Measurements from ENCODE around the gene ITGB1BP2.
"Not testable (repeated sequence)": the region's sequence is repeated elsewhere in the genome, so short reads cannot be mapped to it uniquely, and the experiment has no call there.

The ITGB1BP2 gene

DNA sequence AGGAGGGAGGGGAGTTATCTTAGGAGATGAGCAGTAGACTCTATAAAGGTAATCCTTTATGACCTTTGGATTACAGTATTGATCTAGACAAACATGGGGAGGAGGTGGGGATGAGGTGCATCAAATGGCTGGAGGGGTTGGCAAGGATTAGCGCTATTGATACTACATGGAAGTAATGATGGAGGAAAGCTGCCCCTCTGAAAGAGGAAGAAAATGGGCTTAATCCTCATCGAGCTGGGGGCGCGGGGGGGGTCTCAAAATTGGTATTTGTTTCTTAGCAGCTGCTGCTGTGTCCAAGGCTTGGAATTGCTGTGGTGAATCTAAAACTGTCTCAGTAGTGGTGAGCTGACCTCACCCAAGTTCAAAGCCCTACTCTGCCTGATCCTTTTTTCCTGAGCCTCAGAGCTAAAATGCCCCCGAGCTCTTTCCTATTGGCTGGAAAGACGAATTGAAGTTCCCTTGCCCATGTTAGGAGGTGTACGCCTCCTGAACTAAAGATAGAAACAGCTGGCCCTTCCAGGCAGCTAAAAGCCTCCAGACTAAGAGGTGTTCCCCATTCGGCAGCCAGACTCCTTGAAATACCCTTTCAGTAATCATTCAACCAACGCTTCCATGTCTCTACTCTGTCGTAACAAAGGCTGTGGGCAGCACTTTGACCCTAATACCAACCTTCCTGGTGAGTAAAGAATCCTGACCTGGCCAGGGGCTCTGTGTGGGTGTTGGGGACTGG, at the start of gene ITGB1BP2:
ITGB1BP2 (plus strand) TSS at position 556 of the 730 bp plus-strand sequence; CDS start at position 613, 57 bp downstream.
- no peak for DNase-seq

GRCh38 chrX:71252221-71252620, 49.3 kb upstream of the ITGB1BP2 start:
- no peak for DNase-seq

GRCh38 chrX:71253253-71254091, 48.1 kb upstream of the ITGB1BP2 start:
- peak; percentile 50 for DNase-seq

- DNase-seq: peak; percentile 91
Measured at GRCh38 chrX:71254092-71254963, 47.2 kb upstream of the ITGB1BP2 start, which contains the start of gene ZMYM3. Gene ZMYM3 (minus strand): TSS chrX:71254140. CDS start chrX:71253255, 885 bp downstream.

DNA sequence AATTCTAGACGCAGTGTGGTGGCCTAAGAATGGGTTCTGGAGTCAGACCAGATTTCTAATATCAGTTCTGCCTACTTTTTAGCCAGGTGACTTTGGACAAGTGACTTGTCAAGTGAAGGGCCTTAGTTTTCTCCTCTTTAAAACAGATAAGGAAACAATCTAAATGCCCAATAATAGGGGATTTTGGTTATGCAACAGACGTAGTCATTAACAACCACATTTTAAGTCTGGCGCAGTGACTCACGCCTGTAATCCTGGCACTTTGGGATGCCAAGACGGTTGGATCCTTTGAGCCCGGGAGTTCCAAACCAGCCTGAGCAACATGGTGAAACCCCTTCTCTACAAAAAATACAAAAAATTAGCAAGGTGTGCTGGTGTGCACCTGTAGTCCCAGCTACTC, 45.5 kb upstream of the ITGB1BP2 start:
- DNase-seq: no peak

DNA sequence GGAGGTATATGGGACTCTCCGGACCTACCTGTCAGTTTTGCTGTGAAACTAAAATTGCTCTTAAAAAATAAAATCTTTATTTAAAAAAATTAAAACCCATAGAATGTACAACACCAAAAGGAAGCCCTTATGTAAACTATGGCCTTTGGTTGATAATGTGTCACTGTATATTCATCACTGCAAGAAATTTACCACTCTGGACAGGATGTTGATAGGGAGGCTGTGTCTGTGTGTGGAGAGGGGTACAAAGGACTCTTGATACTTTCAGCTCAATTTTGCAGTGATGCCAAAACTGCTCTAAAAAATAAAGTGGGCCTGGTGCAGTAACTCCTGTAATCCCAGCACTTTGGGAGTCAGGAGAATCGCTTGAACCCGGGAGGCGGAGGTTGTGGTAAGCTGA, 44.7 kb upstream of the ITGB1BP2 start:
- DNase-seq: no peak

DNA sequence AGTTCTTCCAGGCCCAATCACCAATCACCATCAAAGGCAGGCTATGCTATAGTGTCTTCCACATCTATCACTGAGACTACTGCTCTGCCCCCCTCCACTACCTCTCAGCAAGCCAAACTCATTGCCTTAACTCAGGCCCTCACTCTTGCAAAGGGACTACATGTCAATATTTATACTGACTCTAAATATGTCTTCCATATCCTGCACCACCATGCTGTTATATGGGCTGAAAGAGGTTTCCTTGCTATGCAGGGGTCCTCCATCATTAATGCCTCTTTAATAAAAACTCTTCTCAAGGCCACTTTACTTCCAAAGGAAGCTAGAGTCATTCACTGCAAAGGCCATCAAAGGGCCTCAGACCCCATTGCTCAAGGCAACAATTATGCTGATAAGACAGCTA, 32.9 kb upstream of the ITGB1BP2 start:
- DNase-seq: not testable (repeated sequence)

- no peak for DNase-seq
Measured at GRCh38 chrX:71269801-71270395, 31.7 kb upstream of the ITGB1BP2 start.

- DNase-seq: not testable (repeated sequence)
Measured at GRCh38 chrX:71272313-71272712, 29.2 kb upstream of the ITGB1BP2 start.

DNA sequence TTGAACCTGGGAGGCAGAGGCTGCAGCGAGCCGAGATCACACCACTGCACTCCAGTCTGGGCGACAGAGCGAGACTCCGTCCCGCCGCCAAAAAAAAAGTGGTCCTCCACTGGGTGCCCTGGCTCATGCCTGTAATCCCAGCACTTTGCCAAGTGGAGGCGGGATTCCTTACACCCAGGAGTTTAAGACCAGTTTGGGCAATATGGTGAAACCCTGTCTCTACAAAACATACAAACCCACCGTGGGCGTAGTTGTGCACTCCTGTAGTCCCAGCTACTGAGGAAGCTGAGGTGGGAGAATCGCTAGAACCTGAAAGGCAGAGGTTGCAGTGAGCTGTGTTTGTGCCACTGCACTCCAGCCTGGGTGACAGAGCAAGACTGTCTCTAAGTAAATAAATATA, 20.2 kb upstream of the ITGB1BP2 start:
- not testable (repeated sequence) for DNase-seq

- peak; percentile 53 for DNase-seq
Measured at GRCh38 chrX:71282514-71283402, 18.8 kb upstream of the ITGB1BP2 start.

DNA sequence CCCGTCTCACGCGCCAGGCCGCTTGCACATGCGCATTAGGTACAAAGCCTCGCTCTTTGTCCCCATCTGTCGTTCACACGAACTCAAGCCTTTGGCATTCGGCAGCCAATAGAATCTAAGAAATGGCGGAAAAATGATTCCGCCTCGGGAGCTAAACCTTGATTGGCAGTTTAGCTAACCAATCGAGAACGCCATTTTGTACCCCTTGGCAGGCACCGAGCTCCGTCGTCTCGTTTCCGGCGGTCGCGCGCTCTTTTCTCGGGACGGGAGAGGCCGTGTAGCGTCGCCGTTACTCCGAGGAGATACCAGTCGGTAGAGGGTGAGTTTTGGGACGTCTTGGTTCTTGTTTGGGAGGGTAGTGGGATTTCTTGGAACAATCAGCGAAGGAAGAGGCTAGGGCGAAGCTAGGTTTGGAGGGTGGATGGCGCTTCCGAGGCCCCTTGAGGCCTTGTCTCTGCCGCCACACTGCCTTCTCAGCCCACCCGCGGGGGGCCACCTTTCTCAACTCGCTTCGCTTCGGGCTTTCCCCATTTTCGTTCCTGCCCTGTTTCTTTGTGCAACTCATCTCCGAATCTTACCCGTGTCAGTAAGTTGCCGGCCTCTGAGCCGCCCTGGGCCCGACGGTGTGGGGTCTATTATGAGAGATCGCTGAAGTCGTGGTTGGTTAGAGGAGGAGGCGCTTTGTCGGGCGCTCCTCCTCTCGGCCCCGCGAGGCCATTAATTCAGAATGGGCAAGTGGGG, 18.0 kb upstream of the ITGB1BP2 start, which contains the start of gene NONO:
NONO (plus strand) TSS at position 233 of the 741 bp plus-strand sequence. CDS start 7,003 bp downstream, outside the sequence.
- peak; percentile 99 for DNase-seq

DNA sequence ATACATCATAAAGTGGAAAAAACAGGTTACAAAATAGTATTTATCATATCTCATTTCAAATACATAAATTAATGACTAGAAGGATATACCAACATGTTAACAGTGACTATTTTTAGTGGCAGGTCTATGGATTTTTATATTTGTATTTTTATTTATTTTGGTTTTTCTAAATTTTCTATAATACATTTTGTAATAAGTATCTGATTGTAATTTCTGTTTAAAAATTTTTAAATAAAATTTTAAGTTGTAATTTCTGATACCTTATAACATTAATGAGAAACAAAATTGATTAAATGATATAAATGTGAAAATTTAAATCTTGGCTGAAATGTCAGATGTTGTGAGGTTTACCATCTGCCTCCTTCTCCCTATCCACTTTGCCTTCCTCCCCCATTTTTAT, 15.6 kb upstream of the ITGB1BP2 start:
- no peak for DNase-seq

- DNase-seq: no peak
Measured at GRCh38 chrX:71291381-71291780, 10.2 kb upstream of the ITGB1BP2 start.

GRCh38 chrX:71292669-71293365, 8.7 kb upstream of the ITGB1BP2 start:
- DNase-seq: no peak

- no peak for DNase-seq
Measured at GRCh38 chrX:71296806-71297205, 4.7 kb upstream of the ITGB1BP2 start.

DNA sequence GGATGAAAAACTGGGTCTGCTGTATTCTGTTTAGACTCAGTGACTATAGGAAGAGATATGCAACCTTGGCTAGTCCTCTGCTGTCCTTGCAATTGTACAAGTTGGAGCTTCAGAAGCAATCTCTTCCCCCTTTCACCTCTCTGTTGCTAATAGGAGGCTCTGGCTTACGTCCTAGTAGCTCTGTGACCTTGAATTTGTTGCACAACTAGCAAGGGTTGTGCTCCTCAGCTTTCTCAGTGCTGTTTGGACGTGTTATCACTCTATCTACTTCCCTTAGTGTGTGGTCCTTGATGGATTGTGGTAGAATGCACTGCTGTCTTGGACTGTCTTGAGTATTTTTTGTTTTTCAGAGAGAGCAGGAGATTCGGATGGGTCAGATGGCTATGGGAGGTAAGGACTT, 3.4 kb upstream of the ITGB1BP2 start:
- DNase-seq: no peak

GRCh38 chrX:71300064-71300463, 1.5 kb upstream of the ITGB1BP2 start:
- not testable (repeated sequence) for DNase-seq

DNA sequence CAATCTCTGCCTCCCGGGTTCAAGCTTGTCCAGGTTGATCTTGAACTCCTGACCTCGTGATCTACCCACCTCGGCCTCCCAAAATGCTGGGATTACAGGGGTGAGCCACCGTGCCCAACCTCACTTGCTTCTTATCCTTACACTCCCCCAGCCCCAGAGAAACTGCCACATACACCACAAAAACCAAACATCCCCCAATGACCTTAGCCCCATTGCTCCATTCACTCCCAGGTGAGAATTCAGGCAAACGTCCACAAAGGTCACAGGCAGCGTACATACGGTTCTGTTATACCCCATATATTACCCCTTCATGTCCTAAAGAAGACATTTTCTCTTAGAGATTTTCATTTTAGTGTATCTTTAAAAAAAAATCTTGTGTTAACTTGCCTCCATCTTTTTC, 1.1 kb upstream of the ITGB1BP2 start:
- not testable (repeated sequence) for DNase-seq
